ENCODE data around the gene MEMO1. TPM values are rescaled to one million over a fixed set of nuclear protein-coding genes. Genes with fewer than 3 reads are reported as not detected.

Gene MEMO1
- total RNA-seq, 1 donor from 2014 or later, result 52.3 TPM

DNA sequence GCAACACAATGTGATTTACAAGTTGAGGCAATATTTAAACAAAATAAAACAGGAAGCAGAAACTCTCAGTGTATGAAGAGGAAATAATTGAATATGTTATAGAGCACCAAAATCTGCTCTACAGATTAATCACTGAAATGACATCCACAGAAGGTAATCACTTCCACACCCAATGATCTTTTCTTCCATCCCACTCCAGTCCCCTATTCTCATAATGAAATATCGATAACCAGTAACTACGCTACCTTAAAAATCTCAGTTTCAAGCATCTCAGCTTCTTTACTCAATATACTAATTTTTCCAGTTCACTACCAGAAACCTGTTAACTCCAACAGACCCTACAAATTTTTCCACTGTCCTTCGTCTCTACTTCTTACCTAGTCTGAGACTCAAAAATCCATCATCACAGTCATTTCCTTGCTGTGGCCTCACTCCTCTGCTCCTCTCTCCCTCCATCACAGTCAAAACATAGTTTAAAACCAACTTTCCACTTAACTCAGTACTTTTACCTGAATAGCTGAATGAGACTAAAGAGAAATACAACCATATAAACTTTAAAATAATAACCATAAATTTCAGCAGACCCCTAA, 67.1 kb downstream of the MEMO1 start:
- TF ChIP-seq, protein P1, sequence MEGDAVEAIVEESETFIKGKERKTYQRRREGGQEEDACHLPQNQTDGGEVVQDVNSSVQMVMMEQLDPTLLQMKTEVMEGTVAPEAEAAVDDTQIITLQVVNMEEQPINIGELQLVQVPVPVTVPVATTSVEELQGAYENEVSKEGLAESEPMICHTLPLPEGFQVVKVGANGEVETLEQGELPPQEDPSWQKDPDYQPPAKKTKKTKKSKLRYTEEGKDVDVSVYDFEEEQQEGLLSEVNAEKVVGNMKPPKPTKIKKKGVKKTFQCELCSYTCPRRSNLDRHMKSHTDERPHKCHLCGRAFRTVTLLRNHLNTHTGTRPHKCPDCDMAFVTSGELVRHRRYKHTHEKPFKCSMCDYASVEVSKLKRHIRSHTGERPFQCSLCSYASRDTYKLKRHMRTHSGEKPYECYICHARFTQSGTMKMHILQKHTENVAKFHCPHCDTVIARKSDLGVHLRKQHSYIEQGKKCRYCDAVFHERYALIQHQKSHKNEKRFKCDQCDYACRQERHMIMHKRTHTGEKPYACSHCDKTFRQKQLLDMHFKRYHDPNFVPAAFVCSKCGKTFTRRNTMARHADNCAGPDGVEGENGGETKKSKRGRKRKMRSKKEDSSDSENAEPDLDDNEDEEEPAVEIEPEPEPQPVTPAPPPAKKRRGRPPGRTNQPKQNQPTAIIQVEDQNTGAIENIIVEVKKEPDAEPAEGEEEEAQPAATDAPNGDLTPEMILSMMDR (IDR thresholded peaks at IDR 0.05; ENCODE audit: unreplicated experiment), result no peak
- H3K36me3 Mint-ChIP-seq (ENCODE audit: insufficient read depth), result peaks cover 2% of the 10 kb centered on the region
- H3K4me3 Mint-ChIP-seq (ENCODE audit: low read depth), result no peak overlapping the region
- H3K27me3 Mint-ChIP-seq, result no peaks in the 10 kb centered on the region
- no peaks in the 10 kb centered on the region for H3K9me3 Mint-ChIP-seq (ENCODE audit: low read depth)
- no peak for DNase-seq (ENCODE audit: low spot score, unreplicated experiment)
- H3K27ac Mint-ChIP-seq, result no peak overlapping the region
- peaks cover 12% of the 10 kb centered on the region for H3K4me1 Mint-ChIP-seq (ENCODE audit: low read depth)

GRCh38 chr2:31940920-31941319, 69.9 kb downstream of the MEMO1 start:
- no peak for DNase-seq (ENCODE audit: low spot score, unreplicated experiment)
- Mint-ChIP-seq H3K36me3 (ENCODE audit: insufficient read depth) (peaks cover 2% of the 10 kb centered on the region), H3K27me3 (no peaks in the 10 kb centered on the region), H3K4me3 (ENCODE audit: low read depth) (no peak overlapping the region), H3K9me3 (ENCODE audit: low read depth) (no peaks in the 10 kb centered on the region), H3K4me1 (ENCODE audit: low read depth) (peaks cover 2% of the 10 kb centered on the region), H3K27ac (no peak overlapping the region)
- TF ChIP-seq, protein P1 (IDR thresholded peaks at IDR 0.05; ENCODE audit: unreplicated experiment), result no peak

DNA sequence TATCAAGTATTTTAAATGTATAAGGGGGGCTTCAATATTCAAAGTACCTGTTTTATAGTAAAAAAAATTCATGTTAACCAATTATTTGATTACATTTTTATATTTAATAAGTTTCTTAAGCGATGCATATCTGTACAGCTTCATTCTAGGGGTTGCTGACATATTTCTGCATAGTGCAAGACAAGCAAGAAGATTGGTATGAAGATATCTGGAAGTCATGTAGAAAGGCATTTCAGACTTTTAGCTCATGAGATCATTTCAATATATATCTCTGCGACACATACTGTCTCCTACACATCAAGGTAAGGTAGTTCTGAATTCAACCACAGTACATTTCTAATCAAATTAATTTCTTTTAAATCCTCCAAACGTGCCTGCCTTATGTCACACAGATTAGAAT, 73.1 kb downstream of the MEMO1 start:
- Mint-ChIP-seq H3K9me3 (ENCODE audit: low read depth) (no peaks in the 10 kb centered on the region), H3K27me3 (no peaks in the 10 kb centered on the region), H3K4me3 (ENCODE audit: low read depth) (no peak overlapping the region), H3K4me1 (ENCODE audit: low read depth) (no peaks in the 10 kb centered on the region), H3K27ac (no peak overlapping the region), H3K36me3 (ENCODE audit: insufficient read depth) (no peaks in the 10 kb centered on the region)
- DNase-seq (ENCODE audit: low spot score, unreplicated experiment), result no peak
- TF ChIP-seq, protein P1 (IDR thresholded peaks at IDR 0.05; ENCODE audit: unreplicated experiment), result no peak

- no peak for DNase-seq (ENCODE audit: low spot score, unreplicated experiment)
- Mint-ChIP-seq H3K27me3 (no peaks in the 10 kb centered on the region), H3K36me3 (ENCODE audit: insufficient read depth) (no peaks in the 10 kb centered on the region), H3K4me3 (ENCODE audit: low read depth) (no peak overlapping the region), H3K9me3 (ENCODE audit: low read depth) (no peaks in the 10 kb centered on the region), H3K4me1 (ENCODE audit: low read depth) (no peaks in the 10 kb centered on the region), H3K27ac (no peak overlapping the region)
- TF ChIP-seq, protein P1 (IDR thresholded peaks at IDR 0.05; ENCODE audit: unreplicated experiment), result no peak
These were observed 75.4 kb downstream of the MEMO1 start for GRCh38 chr2:31935370-31935769.

- no peaks in the 10 kb centered on the region for H3K27me3 Mint-ChIP-seq
- H3K36me3 Mint-ChIP-seq (ENCODE audit: insufficient read depth), result peaks cover 2% of the 10 kb centered on the region
- no peak overlapping the region for H3K27ac Mint-ChIP-seq
- TF ChIP-seq, protein P1 (IDR thresholded peaks at IDR 0.05; ENCODE audit: unreplicated experiment), result no peak
- H3K9me3 Mint-ChIP-seq (ENCODE audit: low read depth), result no peaks in the 10 kb centered on the region
- no peak for DNase-seq (ENCODE audit: low spot score, unreplicated experiment)
- no peaks in the 10 kb centered on the region for H3K4me1 Mint-ChIP-seq (ENCODE audit: low read depth)
- no peak overlapping the region for H3K4me3 Mint-ChIP-seq (ENCODE audit: low read depth)
These were observed 77.7 kb downstream of the MEMO1 start for GRCh38 chr2:31933066-31933465.
